ENCODE measurements around the gene IDUA.

The IDUA gene

DNA sequence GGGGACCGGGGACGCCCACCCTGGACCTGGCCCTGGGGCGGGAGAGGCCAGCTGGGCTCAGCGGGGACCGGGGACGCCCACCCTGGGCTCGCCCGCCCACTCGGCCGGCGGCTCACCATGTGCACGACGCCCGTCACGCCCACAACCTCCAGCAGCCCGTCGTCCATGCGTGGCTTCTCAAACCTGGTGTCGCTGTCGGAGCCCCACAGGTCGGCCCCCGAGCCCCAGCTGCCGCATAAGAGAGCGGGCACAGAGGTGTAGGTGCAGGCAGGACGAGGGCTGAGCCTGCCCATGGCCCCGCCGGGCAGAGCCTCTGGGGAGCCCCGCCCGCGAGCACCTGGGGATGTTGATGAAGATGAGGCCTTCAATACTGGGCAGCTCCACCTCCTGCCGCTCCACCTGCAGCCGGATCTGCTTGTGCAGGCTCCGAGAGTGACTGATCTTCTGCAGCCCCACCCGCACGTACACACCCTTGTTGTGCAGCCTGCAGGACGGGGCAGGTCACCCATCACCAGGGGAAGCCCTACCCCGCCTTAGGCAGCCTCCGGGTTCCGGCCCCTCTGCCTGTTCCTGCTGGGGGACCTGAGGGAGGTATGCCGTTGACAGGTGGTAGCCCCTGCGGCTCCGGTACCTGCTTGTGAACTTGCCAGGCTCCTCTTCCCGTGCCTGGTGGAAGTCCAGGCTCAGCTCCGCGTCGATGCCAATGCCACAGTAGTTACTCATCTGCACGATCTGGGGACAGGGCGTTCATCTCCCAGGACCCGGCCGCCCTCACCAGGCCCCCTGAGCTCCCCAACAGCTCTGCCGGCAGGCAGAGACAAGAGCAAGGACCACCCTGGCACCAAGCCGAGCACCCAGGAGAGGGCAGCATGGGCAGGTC lies 25.3 kb upstream of the IDUA start:
- no peaks in the 10 kb centered on the region for H3K27me3 ChIP-seq (replicated peaks; ENCODE audit: insufficient read depth, low read length)
- no peak overlapping the region for H3K9ac ChIP-seq (ENCODE audit: low read length)
- no peak overlapping the region for H3K4me2 ChIP-seq (ENCODE audit: low read depth, low read length)
- H3F3A ChIP-seq (ENCODE audit: insufficient read depth, low read length) = no peaks in the 10 kb centered on the region
- H3K36me3 ChIP-seq (replicated peaks; ENCODE audit: insufficient read depth, low read length) = no peaks in the 10 kb centered on the region
- no peak for TF ChIP-seq EZH2phosphoT487 (IDR thresholded peaks at IDR 0.05; ENCODE audit: low read length)
- TF ChIP-seq, protein P1, sequence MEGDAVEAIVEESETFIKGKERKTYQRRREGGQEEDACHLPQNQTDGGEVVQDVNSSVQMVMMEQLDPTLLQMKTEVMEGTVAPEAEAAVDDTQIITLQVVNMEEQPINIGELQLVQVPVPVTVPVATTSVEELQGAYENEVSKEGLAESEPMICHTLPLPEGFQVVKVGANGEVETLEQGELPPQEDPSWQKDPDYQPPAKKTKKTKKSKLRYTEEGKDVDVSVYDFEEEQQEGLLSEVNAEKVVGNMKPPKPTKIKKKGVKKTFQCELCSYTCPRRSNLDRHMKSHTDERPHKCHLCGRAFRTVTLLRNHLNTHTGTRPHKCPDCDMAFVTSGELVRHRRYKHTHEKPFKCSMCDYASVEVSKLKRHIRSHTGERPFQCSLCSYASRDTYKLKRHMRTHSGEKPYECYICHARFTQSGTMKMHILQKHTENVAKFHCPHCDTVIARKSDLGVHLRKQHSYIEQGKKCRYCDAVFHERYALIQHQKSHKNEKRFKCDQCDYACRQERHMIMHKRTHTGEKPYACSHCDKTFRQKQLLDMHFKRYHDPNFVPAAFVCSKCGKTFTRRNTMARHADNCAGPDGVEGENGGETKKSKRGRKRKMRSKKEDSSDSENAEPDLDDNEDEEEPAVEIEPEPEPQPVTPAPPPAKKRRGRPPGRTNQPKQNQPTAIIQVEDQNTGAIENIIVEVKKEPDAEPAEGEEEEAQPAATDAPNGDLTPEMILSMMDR (IDR thresholded peaks at IDR 0.05; ENCODE audit: low read length) = no peak
- TF ChIP-seq EZH2 (optimal IDR thresholded peaks at IDR 0.05; ENCODE audit: low read depth, low read length) = no peak
- H4K20me1 ChIP-seq (ENCODE audit: insufficient read depth, low read length) = no peaks in the 10 kb centered on the region
- no peak overlapping the region for H2AFZ ChIP-seq (ENCODE audit: low read length)
- H3K9me2 ChIP-seq (replicated peaks; ENCODE audit: insufficient read depth, low read length) = no peaks in the 10 kb centered on the region
- no peaks in the 10 kb centered on the region for H3K4me1 ChIP-seq (ENCODE audit: low read length)
- H3K79me2 ChIP-seq (ENCODE audit: low read length) = no peaks in the 10 kb centered on the region
- no peak overlapping the region for H3K27ac ChIP-seq (ENCODE audit: low read length)
- H3K9me3 ChIP-seq (replicated peaks; ENCODE audit: insufficient read depth, low read length) = no peaks in the 10 kb centered on the region
- no peak for DNase-seq
- no peak overlapping the region for H3K4me3 ChIP-seq (ENCODE audit: low read length)

DNA sequence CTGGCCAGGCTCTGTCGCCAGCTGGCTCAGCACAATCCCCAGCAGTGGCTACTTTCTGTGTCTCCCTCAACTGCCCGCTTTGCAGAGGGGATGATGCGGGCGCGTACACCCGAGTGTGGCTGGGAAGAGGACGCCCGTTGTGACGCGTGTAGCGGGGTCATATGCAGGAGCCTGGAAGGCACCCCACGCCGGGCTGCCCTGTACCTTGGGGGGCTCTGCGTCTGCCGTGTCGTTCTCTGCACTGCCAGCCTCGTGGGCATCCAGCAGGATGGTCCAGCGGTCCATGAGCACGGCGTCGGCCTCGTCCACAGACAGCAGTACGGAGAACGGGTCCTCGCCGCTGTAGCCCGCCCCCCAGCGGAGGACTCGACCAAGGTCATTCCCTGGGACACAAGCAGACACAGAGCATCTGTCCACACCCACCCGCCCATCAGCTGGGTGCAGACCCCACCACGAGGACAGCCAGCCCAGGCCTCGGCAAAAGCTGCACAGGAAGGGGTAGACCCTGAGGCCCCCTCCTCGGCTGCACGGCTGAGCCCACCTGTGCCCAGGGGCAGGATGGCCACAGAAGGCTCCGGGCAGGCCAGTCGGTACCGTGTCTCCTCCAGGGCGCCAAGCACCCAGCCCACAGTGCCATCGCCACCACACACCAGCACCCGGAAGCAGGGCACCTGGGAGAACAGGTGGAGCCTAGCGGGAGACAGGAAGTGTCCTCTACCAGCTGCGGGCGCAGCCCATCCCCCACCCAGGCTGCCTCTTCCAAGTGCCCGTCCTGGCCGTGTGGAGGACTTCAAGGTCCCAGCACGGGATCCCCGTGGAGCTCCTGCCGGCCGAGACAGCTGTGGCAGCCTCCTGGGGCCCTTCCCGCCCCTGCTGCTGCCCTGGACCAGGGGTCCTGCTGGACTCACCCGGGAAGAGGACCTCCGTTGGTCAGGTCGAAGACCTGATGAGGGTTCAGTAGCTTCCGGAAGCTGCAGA lies 24.3 kb upstream of the IDUA start:
- Histone ChIP-seq H4K20me1 (ENCODE audit: insufficient read depth, low read length) (no peaks in the 10 kb centered on the region), H3K79me2 (ENCODE audit: low read length) (no peaks in the 10 kb centered on the region), H3K4me2 (ENCODE audit: low read depth, low read length) (no peak overlapping the region), H2AFZ (ENCODE audit: low read length) (no peak overlapping the region), H3K9ac (ENCODE audit: low read length) (no peak overlapping the region), H3K27me3 (replicated peaks; ENCODE audit: insufficient read depth, low read length) (no peaks in the 10 kb centered on the region), H3F3A (ENCODE audit: insufficient read depth, low read length) (no peaks in the 10 kb centered on the region), H3K27ac (ENCODE audit: low read length) (no peak overlapping the region), H3K9me2 (replicated peaks; ENCODE audit: insufficient read depth, low read length) (no peaks in the 10 kb centered on the region), H3K9me3 (replicated peaks; ENCODE audit: insufficient read depth, low read length) (no peaks in the 10 kb centered on the region), H3K4me3 (ENCODE audit: low read length) (no peak overlapping the region), H3K4me1 (ENCODE audit: low read length) (no peaks in the 10 kb centered on the region), H3K36me3 (replicated peaks; ENCODE audit: insufficient read depth, low read length) (no peaks in the 10 kb centered on the region)
- DNase-seq = no peak
- TF ChIP-seq EZH2 (optimal IDR thresholded peaks at IDR 0.05; ENCODE audit: low read depth, low read length) = no peak
- TF ChIP-seq, protein P1 (IDR thresholded peaks at IDR 0.05; ENCODE audit: low read length) = no peak
- no peak for TF ChIP-seq EZH2phosphoT487 (IDR thresholded peaks at IDR 0.05; ENCODE audit: low read length)

DNA sequence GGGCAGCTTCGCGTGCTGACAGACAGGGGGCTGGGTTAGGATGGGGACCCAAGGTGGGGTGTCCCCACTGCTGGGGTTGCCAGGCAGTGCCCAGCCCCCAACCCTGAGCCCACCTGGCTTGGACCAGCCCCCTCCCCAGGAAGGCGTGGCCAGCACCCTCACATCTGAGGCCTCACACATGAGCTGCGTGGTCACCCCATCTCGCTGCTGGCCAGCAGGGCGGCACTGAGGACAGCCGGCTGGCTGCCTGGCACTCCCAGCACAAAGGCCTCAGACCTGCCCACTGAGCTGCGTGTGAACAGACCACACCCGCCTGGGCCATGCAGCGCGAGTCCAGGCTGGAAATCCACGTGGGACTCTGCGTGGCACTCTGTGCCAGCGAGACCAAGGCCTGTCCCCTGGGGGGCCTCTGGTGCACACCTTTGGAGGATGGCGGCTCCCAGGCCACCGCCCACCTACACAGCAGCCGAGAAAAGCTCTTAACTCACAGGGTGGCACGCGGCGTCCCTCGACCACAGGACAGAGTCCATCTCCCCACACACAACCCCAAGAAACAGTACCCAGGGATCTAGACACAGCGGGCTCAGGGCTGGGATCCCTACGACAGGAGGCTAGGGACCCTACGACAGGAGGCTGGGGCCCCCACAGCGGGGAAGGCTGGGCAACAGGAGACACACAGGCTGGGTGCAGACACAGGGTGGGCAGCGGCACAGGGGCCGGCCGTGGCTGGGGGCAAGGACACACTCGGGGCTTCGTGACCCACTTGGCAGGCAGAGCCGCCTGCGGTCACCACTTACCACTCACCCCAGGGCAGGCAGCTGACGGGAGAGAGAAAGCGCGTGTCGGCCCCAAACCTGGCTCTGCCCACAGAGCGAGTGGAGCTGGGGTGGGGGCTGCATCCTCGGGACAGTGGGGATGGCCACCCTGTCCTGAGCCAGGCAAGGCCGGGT lies 23.3 kb upstream of the IDUA start:
- H2AFZ ChIP-seq (ENCODE audit: low read length) = no peak overlapping the region
- H4K20me1 ChIP-seq (ENCODE audit: insufficient read depth, low read length) = no peaks in the 10 kb centered on the region
- no peak overlapping the region for H3K4me3 ChIP-seq (ENCODE audit: low read length)
- TF ChIP-seq EZH2 (optimal IDR thresholded peaks at IDR 0.05; ENCODE audit: low read depth, low read length) = no peak
- TF ChIP-seq, protein P1 (IDR thresholded peaks at IDR 0.05; ENCODE audit: low read length) = no peak
- TF ChIP-seq EZH2phosphoT487 (IDR thresholded peaks at IDR 0.05; ENCODE audit: low read length) = no peak
- H3K4me2 ChIP-seq (ENCODE audit: low read depth, low read length) = no peak overlapping the region
- no peaks in the 10 kb centered on the region for H3K4me1 ChIP-seq (ENCODE audit: low read length)
- H3K79me2 ChIP-seq (ENCODE audit: low read length) = no peaks in the 10 kb centered on the region
- H3K9me2 ChIP-seq (replicated peaks; ENCODE audit: insufficient read depth, low read length) = no peaks in the 10 kb centered on the region
- no peak overlapping the region for H3K9ac ChIP-seq (ENCODE audit: low read length)
- H3K27ac ChIP-seq (ENCODE audit: low read length) = no peak overlapping the region
- no peak for DNase-seq
- H3F3A ChIP-seq (ENCODE audit: insufficient read depth, low read length) = no peaks in the 10 kb centered on the region
- no peaks in the 10 kb centered on the region for H3K9me3 ChIP-seq (replicated peaks; ENCODE audit: insufficient read depth, low read length)
- no peaks in the 10 kb centered on the region for H3K27me3 ChIP-seq (replicated peaks; ENCODE audit: insufficient read depth, low read length)
- no peaks in the 10 kb centered on the region for H3K36me3 ChIP-seq (replicated peaks; ENCODE audit: insufficient read depth, low read length)
